ENCODE measurements around the gene FEN1. TPM values are rescaled to one million over a fixed set of nuclear protein-coding genes. Genes with fewer than 3 reads are reported as not detected.
A peak's percentile ranks its signal among the peaks of the same experiment; 100 is the strongest.

The FEN1 gene
- total and polyA plus RNA-seq, 2 of the 8 experiments (the other 6 are each of a cell fraction or from before 2014, with no cell fraction given), result 52.6 to 86.1 TPM

DNA sequence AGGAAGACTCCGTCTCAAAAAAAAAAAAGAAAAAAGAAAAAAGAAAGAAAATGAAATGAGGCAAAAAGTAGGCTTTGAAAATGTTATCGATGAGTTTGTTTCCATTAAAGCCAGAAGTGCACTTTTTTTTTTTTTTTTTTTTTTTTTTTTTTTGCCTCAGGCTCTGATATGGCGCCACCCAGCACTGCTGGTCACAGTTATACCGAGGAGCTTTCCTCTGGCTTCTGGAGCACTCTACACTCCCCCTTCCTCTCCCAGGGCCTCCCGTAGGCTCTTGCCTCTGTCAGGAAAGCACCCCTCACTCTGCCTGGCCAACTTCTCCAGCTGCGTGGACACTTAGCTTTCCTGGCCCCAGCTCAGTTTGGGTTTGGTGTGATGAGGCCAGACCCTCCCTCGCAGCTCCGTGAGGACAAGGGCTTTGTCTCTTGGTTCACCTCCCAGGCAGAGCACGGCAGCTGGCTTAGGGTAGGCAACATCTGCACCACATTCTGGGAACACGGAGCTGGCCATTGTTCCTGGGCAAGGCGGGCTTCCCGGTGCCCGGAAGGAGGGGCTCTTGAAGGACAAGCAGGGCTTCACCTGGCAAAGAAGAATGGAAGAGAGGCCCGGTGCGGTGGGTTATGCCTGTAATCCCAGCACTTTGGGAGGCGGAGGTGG, 52.3 kb downstream of the FEN1 start:
- no peak overlapping the region for H2BK12ac ChIP-seq (ENCODE audit: low read depth, low read length)
- H3K27me3 ChIP-seq (replicated peaks in 1 of 4; ENCODE audit: control insufficient read depth in 3 of 4, extremely low read depth in 1 of 4, insufficient read depth in 3 of 4, low read length in 3 of 4), result no peaks in the 10 kb centered on the region; a peak in 1 of 7 replicates
- TF ChIP-seq POLR2AphosphoS5 (IDR thresholded peaks at IDR 0.05; ENCODE audit: low read depth, low read length) (0 out of 2 replicates have a peak, but pooled peaks have one; percentile 18), EGR1 (IDR thresholded peaks at IDR 0.05; ENCODE audit: borderline replicate concordance, low read depth, low read length) (no peak)
- no peak overlapping the region for H3K23ac ChIP-seq (ENCODE audit: insufficient read length)
- H2AK5ac ChIP-seq (ENCODE audit: low read depth, low read length), result no peak overlapping the region
- POLR2A ChIA-PET (ENCODE audit: partially characterized antibody), result interaction anchor here (0.6 to 4.5 kb wide), 8 partner anchors 9 to 314 kb away, joined by 3 to 28 read pairs (median 4); no protein-coding TSS in a partner anchor
- 95% methylated on average over 14 of the region's 16 CpGs; no CpG with 5 or more reads in 1 of the 2 experiments for WGBS, 2 experiments (ENCODE audit: extremely low coverage in 1 of 2, insufficient coverage in 1 of 2, insufficient read length in 1 of 2, insufficient replicate concordance in 2 of 2, low coverage in 1 of 2, low lambda C conversion rate in 2 of 2, missing lambda C conversion rate in 1 of 2)
- no peak overlapping the region for H3K4me3 ChIP-seq (ENCODE audit: extremely low read depth in 1 of 4, insufficient read depth in 2 of 4, low read depth in 3 of 4, low read length in 4 of 4)
- H3K4me2 ChIP-seq (ENCODE audit: insufficient read depth in 1 of 2, low read depth in 2 of 2, low read length in 2 of 2), result no peak overlapping the region
- no peaks in the 10 kb centered on the region; a peak in 1 of 4 replicates for H3K9me3 ChIP-seq (ENCODE audit: insufficient read depth in 2 of 2, low read depth in 1 of 2, low read length in 1 of 2)
- no peak overlapping the region for H2BK5ac ChIP-seq (ENCODE audit: low read depth, low read length)
- no peak overlapping the region for H4K91ac ChIP-seq (replicated peaks; ENCODE audit: insufficient read length, low read length)
- CTCF ChIA-PET (ENCODE audit: partially characterized antibody), result interaction anchor here (0.9 to 2.4 kb wide), 4 partner anchors 9 to 48 kb away, joined by 3 to 15 read pairs (median 4); no protein-coding TSS in a partner anchor
- H3K4me1 ChIP-seq (replicated peaks in 1 of 4; ENCODE audit: control insufficient read depth in 3 of 4, insufficient read depth in 4 of 4, low read length in 3 of 4), result no peaks in the 10 kb centered on the region; a peak in 1 of 7 replicates
- H3K27ac ChIP-seq (ENCODE audit: low read depth, low read length), result no peak overlapping the region
- H3K36me3 ChIP-seq (ENCODE audit: control insufficient read depth in 2 of 4, insufficient read depth in 4 of 4, low read length in 3 of 4), result peaks cover 48 to 96% (median 75%) of the 10 kb centered on the region in 4 experiments
- FAIRE-seq (no peak), DNase-seq (ENCODE audit: low read depth in 1 of 2, low spot score in 2 of 2) (no peak)
- H2BK20ac ChIP-seq (ENCODE audit: low read length), result no peak overlapping the region
- H3K14ac ChIP-seq (ENCODE audit: insufficient read length), result no peak overlapping the region
- H3K4ac ChIP-seq (replicated peaks; ENCODE audit: insufficient read length, low read depth, low read length), result no peak overlapping the region
- no peak overlapping the region for H3K9ac ChIP-seq (replicated peaks in 1 of 4; ENCODE audit: extremely low read depth in 1 of 4, low read depth in 3 of 4, low read length in 3 of 4)
- H4K5ac ChIP-seq (ENCODE audit: insufficient read length, low read depth, low read length), result peak overlapping the region; percentile 61
- no peak overlapping the region for H4K8ac ChIP-seq (ENCODE audit: extremely low read depth, insufficient read depth, low read length)
- H3K56ac ChIP-seq (replicated peaks; ENCODE audit: insufficient read length, low read depth, low read length), result no peak overlapping the region
- H2BK120ac ChIP-seq (replicated peaks; ENCODE audit: low read depth, low read length), result no peak overlapping the region
- no peak overlapping the region for H3K18ac ChIP-seq (ENCODE audit: extremely low read depth, low read length)
- H2AFZ ChIP-seq (ENCODE audit: low read length), result no peak overlapping the region
- H3K23me2 ChIP-seq (ENCODE audit: low read depth, low read length), result no peaks in the 10 kb centered on the region
- H3K79me1 ChIP-seq (ENCODE audit: low read depth, low read length), result 0 out of 2 replicates have a peak, but pooled peaks cover 3% of the 10 kb centered on the region
- peaks cover 8 to 18% of the 10 kb centered on the region in 2 experiments for H4K20me1 ChIP-seq (replicated peaks in 1 of 2; ENCODE audit: control insufficient read depth in 1 of 2, insufficient read depth in 2 of 2, low read length in 2 of 2)
- no peak overlapping the region for H2BK15ac ChIP-seq (ENCODE audit: low read length)
- H3K79me2 ChIP-seq (ENCODE audit: control insufficient read depth in 1 of 2, insufficient read depth in 2 of 2, low read length in 2 of 2), result no peaks in the 10 kb centered on the region; a peak in 2 of 4 replicates
